Measurements from ENCODE around the gene HSPA12A. TPM values are rescaled to one million over a fixed set of nuclear protein-coding genes. Genes with fewer than 3 reads are reported as not detected.
A peak's percentile ranks its signal among the peaks of the same experiment; 100 is the strongest.

Gene HSPA12A
- total RNA-seq, 2 donors from 2014 or later: 13.9 to 15.4 TPM

DNA sequence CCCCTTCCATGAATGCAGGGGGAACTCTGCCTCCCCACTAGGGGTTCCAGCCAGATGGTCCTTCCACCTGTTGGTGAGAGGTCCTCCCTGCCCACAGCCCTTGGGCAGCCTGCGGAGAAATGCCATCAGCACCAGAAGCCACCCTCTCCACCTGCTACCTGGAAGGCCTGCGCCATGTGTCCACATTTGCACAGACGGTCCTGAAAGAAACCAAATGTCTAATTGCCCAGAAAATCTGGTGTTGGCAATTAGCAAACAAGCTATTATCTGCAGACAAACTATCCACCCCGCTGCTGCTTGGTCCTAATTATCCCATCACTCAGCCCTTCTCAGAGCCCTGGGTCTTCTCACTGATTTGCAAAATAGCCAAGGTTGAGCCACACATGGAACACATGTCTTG lies 32.3 kb downstream of the HSPA12A start:
- H3K4me3 ChIP-seq (ENCODE audit: low read length): no peak overlapping the region
- DNase-seq: peak; percentile 17
- H3K4me1 ChIP-seq (ENCODE audit: control insufficient read depth, insufficient read depth, low read length): no peaks in the 10 kb centered on the region
- H3K4me3 Mint-ChIP-seq: no peak overlapping the region
- H3K9me3 ChIP-seq (ENCODE audit: control insufficient read depth, low read length): no peaks in the 10 kb centered on the region
- TF ChIP-seq, protein P1, sequence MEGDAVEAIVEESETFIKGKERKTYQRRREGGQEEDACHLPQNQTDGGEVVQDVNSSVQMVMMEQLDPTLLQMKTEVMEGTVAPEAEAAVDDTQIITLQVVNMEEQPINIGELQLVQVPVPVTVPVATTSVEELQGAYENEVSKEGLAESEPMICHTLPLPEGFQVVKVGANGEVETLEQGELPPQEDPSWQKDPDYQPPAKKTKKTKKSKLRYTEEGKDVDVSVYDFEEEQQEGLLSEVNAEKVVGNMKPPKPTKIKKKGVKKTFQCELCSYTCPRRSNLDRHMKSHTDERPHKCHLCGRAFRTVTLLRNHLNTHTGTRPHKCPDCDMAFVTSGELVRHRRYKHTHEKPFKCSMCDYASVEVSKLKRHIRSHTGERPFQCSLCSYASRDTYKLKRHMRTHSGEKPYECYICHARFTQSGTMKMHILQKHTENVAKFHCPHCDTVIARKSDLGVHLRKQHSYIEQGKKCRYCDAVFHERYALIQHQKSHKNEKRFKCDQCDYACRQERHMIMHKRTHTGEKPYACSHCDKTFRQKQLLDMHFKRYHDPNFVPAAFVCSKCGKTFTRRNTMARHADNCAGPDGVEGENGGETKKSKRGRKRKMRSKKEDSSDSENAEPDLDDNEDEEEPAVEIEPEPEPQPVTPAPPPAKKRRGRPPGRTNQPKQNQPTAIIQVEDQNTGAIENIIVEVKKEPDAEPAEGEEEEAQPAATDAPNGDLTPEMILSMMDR (conservative IDR thresholded peaks at IDR 0.05): no peak
- peaks cover 11% of the 10 kb centered on the region for H3K4me1 Mint-ChIP-seq
- no peaks in the 10 kb centered on the region for H3K27me3 ChIP-seq (ENCODE audit: control insufficient read depth, insufficient read depth, low read length, poor library complexity, severe bottlenecking)
- H3K9me3 Mint-ChIP-seq: no peaks in the 10 kb centered on the region
- no peaks in the 10 kb centered on the region for H3K27me3 Mint-ChIP-seq (ENCODE audit: insufficient read depth)
- H3K9ac ChIP-seq (ENCODE audit: extremely low read depth, low read length, poor library complexity, severe bottlenecking): no peak overlapping the region
- H3K36me3 Mint-ChIP-seq (ENCODE audit: low read depth): no peaks in the 10 kb centered on the region
- no peaks in the 10 kb centered on the region for H3K36me3 ChIP-seq (ENCODE audit: control insufficient read depth, insufficient read depth, low read length)
- H3K27ac ChIP-seq (ENCODE audit: low read depth, low read length): no peak overlapping the region
- WGBS, 2 experiments (ENCODE audit: insufficient coverage in 1 of 2, insufficient read length in 1 of 2): 87 to 94% methylated on average over 4 of the region's 4 CpGs
- no peak overlapping the region for H3K27ac Mint-ChIP-seq

DNA sequence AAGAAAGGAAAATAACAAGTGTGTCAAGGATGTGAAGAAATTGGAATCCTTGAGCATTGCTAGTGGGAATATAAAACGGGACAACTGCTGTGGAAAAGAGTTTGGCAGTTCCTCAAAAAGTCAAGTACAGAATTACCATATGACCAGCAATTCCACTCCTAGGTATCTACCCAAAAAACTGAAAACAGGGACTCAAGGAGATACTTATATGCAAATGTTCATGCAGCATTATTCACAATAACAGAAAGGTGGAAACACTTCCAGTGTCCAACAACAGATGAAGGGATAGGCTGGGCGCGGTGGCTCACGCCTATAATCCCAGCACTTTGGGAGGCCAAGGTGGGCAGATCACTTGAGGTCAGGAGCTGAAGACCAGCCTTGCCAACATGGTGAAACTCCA lies 33.5 kb downstream of the HSPA12A start:
- H3K27me3 ChIP-seq (ENCODE audit: control insufficient read depth, insufficient read depth, low read length, poor library complexity, severe bottlenecking): no peaks in the 10 kb centered on the region
- no peaks in the 10 kb centered on the region for H3K9me3 Mint-ChIP-seq
- no peak overlapping the region for H3K4me3 ChIP-seq (ENCODE audit: low read length)
- H3K27me3 Mint-ChIP-seq (ENCODE audit: insufficient read depth): no peaks in the 10 kb centered on the region
- H3K4me3 Mint-ChIP-seq: no peak overlapping the region
- H3K9ac ChIP-seq (ENCODE audit: extremely low read depth, low read length, poor library complexity, severe bottlenecking): no peak overlapping the region
- H3K36me3 Mint-ChIP-seq (ENCODE audit: low read depth): no peaks in the 10 kb centered on the region
- H3K36me3 ChIP-seq (ENCODE audit: control insufficient read depth, insufficient read depth, low read length): no peaks in the 10 kb centered on the region
- no peaks in the 10 kb centered on the region for H3K4me1 ChIP-seq (ENCODE audit: control insufficient read depth, insufficient read depth, low read length)
- peaks cover 11% of the 10 kb centered on the region for H3K4me1 Mint-ChIP-seq
- DNase-seq: no peak
- H3K27ac ChIP-seq (ENCODE audit: low read depth, low read length): no peak overlapping the region
- 90 to 100% methylated on average over 3 to 4 of the region's 4 CpGs for WGBS, 2 experiments (ENCODE audit: insufficient coverage in 1 of 2, insufficient read length in 1 of 2)
- no peak overlapping the region for H3K27ac Mint-ChIP-seq
- H3K9me3 ChIP-seq (ENCODE audit: control insufficient read depth, low read length): no peaks in the 10 kb centered on the region
- TF ChIP-seq, protein P1 (conservative IDR thresholded peaks at IDR 0.05): no peak

DNA sequence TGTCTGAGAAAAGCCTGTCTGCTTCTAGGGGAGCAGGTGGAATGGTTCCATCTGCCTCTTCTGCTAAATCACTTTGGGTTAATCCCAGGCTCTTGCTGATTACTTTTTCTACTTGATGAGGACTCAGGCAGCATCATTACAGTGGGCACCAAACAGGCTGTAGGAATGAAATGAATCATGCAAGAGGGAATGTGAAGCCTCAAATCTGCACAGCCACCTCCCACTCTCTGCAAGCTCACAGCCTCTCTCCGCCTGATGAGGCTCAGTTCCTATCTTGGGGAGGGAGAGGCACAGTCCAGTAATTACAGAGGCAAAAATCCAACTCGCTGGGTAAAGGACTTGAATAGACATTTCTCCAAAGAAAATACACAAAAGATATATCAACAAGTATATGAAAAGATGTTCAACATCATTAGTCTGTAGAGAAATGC lies 34.0 kb downstream of the HSPA12A start:
- Mint-ChIP-seq H3K4me1 (peaks cover 11% of the 10 kb centered on the region), H3K27ac (no peak overlapping the region)
- 100% methylated on average over 1 of the region's 2 CpGs for WGBS, 2 experiments (ENCODE audit: insufficient coverage in 1 of 2, insufficient read length in 1 of 2)

More for the DNA sequence above, 34.0 kb downstream of the HSPA12A start:
- Histone ChIP-seq H3K36me3 (ENCODE audit: control insufficient read depth, insufficient read depth, low read length) (no peaks in the 10 kb centered on the region), H3K9ac (ENCODE audit: extremely low read depth, low read length, poor library complexity, severe bottlenecking) (no peak overlapping the region), H3K4me1 (ENCODE audit: control insufficient read depth, insufficient read depth, low read length) (no peaks in the 10 kb centered on the region), H3K4me3 (ENCODE audit: low read length) (no peak overlapping the region), H3K9me3 (ENCODE audit: control insufficient read depth, low read length) (no peaks in the 10 kb centered on the region), H3K27ac (ENCODE audit: low read depth, low read length) (no peak overlapping the region), H3K27me3 (ENCODE audit: control insufficient read depth, insufficient read depth, low read length, poor library complexity, severe bottlenecking) (no peaks in the 10 kb centered on the region)
- H3K36me3 Mint-ChIP-seq (ENCODE audit: low read depth): no peaks in the 10 kb centered on the region
- no peak overlapping the region for H3K4me3 Mint-ChIP-seq
- DNase-seq: no peak
- no peaks in the 10 kb centered on the region for H3K9me3 Mint-ChIP-seq
- no peaks in the 10 kb centered on the region for H3K27me3 Mint-ChIP-seq (ENCODE audit: insufficient read depth)
- TF ChIP-seq, protein P1 (conservative IDR thresholded peaks at IDR 0.05): no peak

Measured in endodermal cell (in vitro differentiated cells).